ENCODE data around the gene HK3.

HK3 gene

GRCh38 chr5:176902911-176903664 is 3.9 kb upstream of the HK3 start:
- no peak for DNase-seq (ENCODE audit: low read depth, low spot score)

- no peak for DNase-seq (ENCODE audit: low read depth, low spot score)
Measured at GRCh38 chr5:176902102-176902814, 3.1 kb upstream of the HK3 start.

- no peak for DNase-seq (ENCODE audit: low read depth, low spot score)
Measured at GRCh38 chr5:176901260-176902101, 2.3 kb upstream of the HK3 start.

- DNase-seq (ENCODE audit: low read depth, low spot score), result no peak
Measured at GRCh38 chr5:176900780-176901204, 1.6 kb upstream of the HK3 start.

- no peak for DNase-seq (ENCODE audit: low read depth, low spot score)
Measured at GRCh38 chr5:176899946-176900779, 1.0 kb upstream of the HK3 start.

- no peak for DNase-seq (ENCODE audit: low read depth, low spot score)
Measured at GRCh38 chr5:176897263-176897662, 1.9 kb downstream of the HK3 start.

- no peak for DNase-seq (ENCODE audit: low read depth, low spot score)
Measured at GRCh38 chr5:176895831-176896230, 3.3 kb downstream of the HK3 start.

GRCh38 chr5:176894298-176894697 is 4.8 kb downstream of the HK3 start:
- no peak for DNase-seq (ENCODE audit: low read depth, low spot score)

GRCh38 chr5:176892663-176893062 is 6.5 kb downstream of the HK3 start:
- no peak for DNase-seq (ENCODE audit: low read depth, low spot score)

- no peak for DNase-seq (ENCODE audit: low read depth, low spot score)
Measured at GRCh38 chr5:176891331-176891958, 7.7 kb downstream of the HK3 start.

- no peak for DNase-seq (ENCODE audit: low read depth, low spot score)
Measured at GRCh38 chr5:176890455-176891330, 8.5 kb downstream of the HK3 start.

GRCh38 chr5:176889321-176890280 is 9.5 kb downstream of the HK3 start:
- no peak for DNase-seq (ENCODE audit: low read depth, low spot score)

GRCh38 chr5:176888865-176889165 is 10.3 kb downstream of the HK3 start:
- DNase-seq (ENCODE audit: low read depth, low spot score), result no peak

- DNase-seq (ENCODE audit: low read depth, low spot score), result no peak
Measured at GRCh38 chr5:176888016-176888864, 10.9 kb downstream of the HK3 start.

- DNase-seq (ENCODE audit: low read depth, low spot score), result no peak
Measured at GRCh38 chr5:176887252-176887849, 11.8 kb downstream of the HK3 start.

GRCh38 chr5:176886336-176887251 is 12.6 kb downstream of the HK3 start:
- no peak for DNase-seq (ENCODE audit: low read depth, low spot score)

GRCh38 chr5:176884571-176884890 is 14.6 kb downstream of the HK3 start:
- no peak for DNase-seq (ENCODE audit: low read depth, low spot score)

All from smooth muscle cell of the brain vasculature (primary cell).